GM12873 (cell line): ENCODE measurements around the gene CSN1S1.

Experiments used
- TF ChIP-seq, protein P1 (sequence below): IDR thresholded peaks from 2 replicates; pipeline ENCODE4 v1.5.1; 2012; ENCODE audit warnings: low read depth, mild to moderate bottlenecking, moderate library complexity, low read length, control low read depth; ENCODE audit not compliant: insufficient read depth; ENCODE audit errors: missing control alignments

CSN1S1 gene

DNA sequence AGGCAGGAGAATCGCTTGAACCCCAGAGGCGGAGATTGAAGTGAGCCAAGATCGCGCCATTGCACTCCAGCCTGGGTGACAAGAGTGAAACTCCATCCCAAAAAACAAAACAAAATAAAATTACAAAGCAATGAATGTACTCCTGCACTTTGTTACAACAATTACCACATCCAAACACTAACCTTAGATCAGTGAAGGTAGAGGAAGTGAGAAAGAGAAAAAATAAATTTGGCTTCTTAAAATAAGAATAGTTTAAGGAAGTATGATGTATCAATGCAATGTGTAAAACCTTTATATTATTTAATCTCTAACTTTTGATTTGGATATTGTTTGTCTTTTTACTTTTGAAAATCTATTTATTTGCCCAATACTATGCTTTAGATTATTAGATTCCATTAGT is 21.7 kb upstream of the CSN1S1 start:
- TF ChIP-seq, protein P1, sequence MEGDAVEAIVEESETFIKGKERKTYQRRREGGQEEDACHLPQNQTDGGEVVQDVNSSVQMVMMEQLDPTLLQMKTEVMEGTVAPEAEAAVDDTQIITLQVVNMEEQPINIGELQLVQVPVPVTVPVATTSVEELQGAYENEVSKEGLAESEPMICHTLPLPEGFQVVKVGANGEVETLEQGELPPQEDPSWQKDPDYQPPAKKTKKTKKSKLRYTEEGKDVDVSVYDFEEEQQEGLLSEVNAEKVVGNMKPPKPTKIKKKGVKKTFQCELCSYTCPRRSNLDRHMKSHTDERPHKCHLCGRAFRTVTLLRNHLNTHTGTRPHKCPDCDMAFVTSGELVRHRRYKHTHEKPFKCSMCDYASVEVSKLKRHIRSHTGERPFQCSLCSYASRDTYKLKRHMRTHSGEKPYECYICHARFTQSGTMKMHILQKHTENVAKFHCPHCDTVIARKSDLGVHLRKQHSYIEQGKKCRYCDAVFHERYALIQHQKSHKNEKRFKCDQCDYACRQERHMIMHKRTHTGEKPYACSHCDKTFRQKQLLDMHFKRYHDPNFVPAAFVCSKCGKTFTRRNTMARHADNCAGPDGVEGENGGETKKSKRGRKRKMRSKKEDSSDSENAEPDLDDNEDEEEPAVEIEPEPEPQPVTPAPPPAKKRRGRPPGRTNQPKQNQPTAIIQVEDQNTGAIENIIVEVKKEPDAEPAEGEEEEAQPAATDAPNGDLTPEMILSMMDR, result no peak

DNA sequence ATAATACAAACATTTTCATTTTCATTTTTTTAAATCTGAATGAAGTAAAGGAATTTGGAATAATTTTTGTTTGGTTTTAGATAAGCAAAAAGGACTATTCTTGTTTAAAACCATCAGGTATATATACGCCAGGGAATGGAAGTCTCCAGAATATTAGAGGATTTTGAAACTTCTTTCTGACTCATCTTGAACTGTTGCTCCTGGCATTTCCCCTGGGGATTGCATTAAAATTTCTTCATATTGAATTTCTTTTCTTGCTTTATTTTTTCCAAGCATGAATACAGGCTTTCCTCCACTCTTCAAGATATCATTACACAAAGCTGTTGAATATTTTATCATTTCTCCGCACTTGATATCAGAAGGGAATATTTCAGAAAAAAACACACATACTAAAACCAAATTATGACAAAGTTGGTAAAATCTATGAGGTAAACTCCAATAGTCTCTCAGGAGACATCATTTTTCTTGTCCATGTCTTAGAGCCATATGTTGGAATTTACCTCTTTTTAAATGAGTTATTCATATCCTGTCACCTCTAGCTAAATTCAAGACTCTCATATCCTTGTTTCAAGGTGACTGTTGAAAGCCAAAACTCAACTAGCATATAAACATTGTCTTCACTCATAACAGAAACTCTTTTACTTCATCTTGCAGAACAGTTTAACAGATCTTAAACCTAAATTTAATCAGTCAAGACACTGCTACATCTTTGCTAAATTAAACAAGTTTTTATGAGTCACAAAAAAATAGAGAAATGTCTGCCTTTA is 20.7 kb upstream of the CSN1S1 start:
- TF ChIP-seq, protein P1, result no peak

DNA sequence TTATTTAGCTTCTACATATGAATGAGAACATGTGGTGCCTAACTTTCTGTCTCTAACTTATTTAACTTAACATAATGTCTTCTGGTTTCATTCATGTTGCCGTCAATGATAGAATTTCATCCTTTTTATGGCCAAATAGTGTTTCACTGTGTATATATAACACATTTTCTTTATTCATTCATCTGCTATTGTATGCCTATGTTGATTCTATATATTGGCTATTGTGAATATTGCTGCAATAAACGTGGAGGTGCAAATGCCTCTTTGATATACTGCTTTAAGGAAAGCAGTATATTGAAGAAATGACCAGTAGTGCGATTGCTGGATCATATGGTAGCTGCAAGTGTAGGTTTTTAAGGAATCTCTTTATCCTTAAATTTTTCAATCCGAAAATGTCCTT is 10.0 kb upstream of the CSN1S1 start:
- TF ChIP-seq, protein P1, result no peak

DNA sequence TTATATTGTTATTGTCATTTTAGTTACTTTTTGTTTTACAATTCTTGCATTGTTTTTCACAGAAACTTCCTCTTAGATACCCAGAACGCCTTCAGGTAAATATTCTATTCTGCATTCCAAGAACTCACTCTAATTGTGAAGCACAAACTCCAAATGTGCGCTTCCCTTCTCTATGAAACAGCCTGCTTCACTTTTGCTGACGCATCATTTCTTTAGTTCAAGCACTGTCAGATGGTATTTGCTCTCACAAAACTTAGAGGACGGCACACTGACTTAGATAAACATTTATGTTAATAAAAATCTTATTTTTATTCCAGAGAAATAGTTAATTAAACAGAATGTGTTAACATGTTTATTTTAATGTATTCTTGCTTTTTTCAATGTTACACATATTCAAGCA is 3.3 kb downstream of the CSN1S1 start:
- TF ChIP-seq, protein P1, result no peak

DNA sequence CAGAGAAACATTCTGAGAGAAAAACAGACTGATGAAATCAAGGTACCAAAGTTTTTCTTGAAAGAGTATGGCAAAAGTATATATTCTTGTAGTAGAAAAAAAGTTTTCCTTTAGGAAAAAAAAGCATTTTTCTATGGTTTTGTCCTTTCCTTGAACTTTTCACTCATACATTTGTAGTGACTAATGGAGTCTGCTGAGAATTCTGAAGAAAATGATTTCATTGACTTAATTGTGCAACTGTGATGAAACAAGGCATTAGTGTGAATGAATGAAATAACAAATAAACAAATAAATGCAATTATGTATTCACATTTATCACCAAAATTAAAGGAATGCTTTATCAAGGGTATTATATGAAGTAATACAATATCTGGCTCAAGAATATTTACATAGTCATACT is 5.7 kb downstream of the CSN1S1 start:
- TF ChIP-seq, protein P1, result no peak

DNA sequence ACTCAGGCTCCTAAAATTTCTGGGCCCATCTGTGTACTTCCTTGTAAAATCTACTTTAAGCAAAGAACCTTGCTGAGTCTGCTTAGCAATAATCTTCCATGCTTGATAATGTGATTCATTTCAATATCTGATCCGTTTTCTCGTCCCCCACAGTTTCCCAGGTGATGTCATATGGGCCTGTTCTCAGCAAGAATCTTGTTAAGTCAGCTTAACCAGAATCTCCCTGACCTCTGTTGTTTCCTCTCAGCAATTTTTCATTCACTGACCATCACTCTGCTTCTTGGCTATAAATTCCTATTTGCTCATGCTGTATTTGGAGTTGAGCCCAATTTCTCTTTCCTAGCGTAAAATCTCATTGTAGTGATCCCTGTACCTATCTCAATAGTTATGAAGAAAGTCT is 20.7 kb downstream of the CSN1S1 start:
- TF ChIP-seq, protein P1, result no peak

DNA sequence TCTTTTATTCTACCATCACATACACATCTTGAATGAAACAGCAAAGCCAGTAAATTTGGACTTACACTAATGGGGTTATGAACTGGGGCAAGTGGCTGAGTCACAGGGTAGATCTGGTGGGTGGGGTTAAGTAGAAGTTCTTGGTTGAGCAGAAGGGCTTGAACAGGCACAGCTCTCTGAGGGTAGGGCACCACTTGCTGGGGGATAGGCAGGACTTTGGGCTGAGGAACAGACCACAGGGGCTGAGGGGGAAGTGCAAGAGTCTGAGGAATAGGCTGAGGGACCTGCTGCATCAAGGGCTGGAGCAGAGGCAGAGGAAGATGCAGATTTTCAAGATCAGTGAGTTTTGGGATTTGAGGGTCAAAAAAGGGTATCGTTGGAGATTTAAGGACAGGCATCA is 26.3 kb downstream of the CSN1S1 start:
- TF ChIP-seq, protein P1, result no peak
